Dedifferentiated amniotic fluid mesenchymal stem cell (primary cell): Measurements from ENCODE around the gene SUSD6.

Experiments
- DNase-seq: peaks from one replicate; pipeline ENCODE4 v3.0.0-alpha.2; 2016; ENCODE audit errors: extremely low spot score

SUSD6 gene

DNA sequence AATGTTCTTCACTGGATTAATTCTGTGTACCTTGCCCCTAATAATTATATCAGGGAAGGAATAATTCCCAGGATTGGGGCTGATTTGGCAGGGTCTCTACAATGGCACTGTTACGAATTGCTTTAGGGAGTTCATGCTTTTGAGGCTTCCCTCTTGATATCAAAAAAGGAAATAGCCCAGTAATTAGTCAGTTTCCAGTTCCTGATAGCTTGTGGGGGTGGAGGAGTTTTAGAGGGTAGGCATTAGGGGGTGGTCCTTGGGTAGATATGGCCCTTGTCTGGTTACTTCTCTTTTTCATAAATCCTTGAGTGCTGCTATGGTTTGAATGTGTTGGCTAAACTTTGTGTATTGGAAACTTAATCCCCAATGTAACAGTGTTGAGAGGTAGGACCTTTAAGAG is 149.4 kb downstream of the SUSD6 start:
- DNase-seq, result no peak

DNA sequence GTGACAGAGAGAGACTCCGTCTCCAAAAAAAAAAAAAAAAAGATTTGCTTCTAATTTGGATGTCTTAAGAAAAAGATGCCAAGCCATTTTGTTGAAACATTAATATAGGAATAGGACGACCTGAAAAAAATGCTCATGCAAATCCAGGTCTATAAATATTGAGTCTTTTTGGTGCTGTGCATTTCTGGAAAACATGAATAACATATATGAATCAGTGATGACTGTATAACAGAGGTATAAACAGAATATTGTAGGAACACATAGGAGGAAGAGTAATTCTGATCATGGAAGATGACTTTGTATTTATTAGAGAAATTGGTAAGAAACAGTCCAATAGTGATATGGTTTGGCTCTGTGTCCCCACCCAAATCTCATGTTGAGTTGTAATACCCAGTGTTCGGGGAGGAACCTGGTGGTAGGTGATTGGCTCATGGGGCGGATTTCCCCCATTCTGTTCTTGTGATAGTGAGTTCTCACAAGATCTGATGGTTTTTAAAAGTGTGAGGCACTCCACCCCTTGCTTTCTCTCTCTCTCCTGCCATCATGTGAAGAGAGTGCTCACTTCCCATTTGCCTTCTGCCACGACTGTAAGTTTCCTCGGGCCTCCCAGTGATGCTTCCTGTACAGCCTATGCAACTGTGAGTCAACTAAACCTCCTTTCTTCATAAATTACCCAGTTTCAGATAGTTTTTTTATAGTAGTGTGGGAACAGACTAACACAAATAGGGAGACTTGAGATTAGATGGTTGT is 152.5 kb downstream of the SUSD6 start:
- DNase-seq, result no peak
